ENCODE data around the gene PHTF2.
"Not testable (repeated sequence)": the region's sequence is repeated elsewhere in the genome, so short reads cannot be mapped to it uniquely, and the experiment has no call there.

Gene PHTF2

GRCh38 chr7:77985974-77986339, 187.4 kb downstream of the PHTF2 start:
- TF ChIP-seq CTCF (IDR thresholded peaks at IDR 0.05; ENCODE audit: low read depth, low read length): no peak
- DNase-seq (ENCODE audit: extremely low read depth, low read depth): no peak

DNA sequence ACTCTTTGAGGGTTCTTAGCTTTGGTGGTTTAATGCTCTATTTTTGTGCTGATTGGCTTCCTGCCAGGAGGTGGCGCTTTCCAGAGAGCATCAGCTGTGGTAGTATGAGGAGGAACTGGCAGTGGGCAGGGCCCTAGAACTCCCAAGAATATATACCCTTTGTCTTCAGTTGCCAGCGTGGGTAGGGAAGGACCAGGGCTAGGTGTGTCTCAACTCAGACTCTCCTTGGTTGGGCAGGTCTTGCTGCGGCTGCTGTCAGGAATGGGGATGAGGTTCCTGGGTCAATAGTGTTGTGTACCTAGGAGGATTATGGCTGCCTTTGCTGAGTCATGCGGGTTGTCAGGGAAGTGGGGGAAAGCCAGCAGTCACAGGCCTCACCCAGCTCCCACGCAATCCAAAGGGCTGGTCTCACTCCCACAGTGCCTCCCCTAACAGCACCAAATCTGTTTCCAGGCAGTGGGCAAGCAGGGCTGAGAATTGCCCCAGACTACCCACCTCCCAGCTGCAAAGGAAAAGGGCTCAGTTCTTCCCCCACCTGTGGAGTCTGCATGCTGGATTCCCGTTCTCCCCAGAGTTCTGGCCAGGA, 191.5 kb downstream of the PHTF2 start:
- DNase-seq (ENCODE audit: extremely low read depth, low read depth): no peak
- no peak for TF ChIP-seq CTCF (IDR thresholded peaks at IDR 0.05; ENCODE audit: low read depth, low read length)

DNA sequence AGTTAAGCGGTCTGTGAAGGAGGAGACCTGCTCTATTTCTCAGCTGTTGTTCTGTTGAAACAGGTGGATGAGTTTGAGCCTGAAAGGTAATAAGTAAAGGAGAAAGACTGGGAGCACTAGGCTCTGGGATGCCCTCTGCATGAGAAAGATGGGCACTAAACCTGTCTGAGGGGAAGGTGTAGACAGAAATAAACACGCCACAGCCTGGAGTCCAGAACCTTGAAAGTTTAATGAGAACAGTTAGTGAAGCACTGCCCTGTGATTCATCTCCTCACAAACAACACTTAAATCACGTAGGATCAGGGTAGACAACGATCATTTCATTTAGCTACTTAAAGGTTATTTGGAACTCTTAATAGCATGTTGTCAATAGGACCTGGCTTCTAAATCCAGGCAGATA, 193.1 kb downstream of the PHTF2 start:
- no peak for TF ChIP-seq CTCF (IDR thresholded peaks at IDR 0.05; ENCODE audit: low read depth, low read length)
- no peak for DNase-seq (ENCODE audit: extremely low read depth, low read depth)

DNA sequence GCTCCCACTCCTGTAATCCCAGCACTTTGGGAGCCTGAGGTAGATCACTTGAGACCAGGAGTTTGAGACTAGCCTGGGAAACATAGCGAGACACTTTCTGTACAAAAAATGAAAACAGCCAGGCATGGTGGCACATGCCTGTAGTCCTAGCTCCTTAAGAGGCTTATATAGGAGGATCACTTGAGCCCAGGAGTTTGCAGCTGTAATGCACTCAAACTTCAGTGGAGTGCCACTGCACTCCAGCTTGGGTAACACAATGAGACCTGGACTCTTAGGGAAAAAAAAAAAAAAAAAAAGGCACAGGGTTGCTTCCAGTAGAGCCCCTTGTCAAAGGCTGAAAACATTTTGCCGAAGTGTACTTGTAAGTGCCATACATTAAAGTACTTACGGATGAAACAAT, 195.3 kb downstream of the PHTF2 start:
- no peak for TF ChIP-seq CTCF (IDR thresholded peaks at IDR 0.05; ENCODE audit: low read depth, low read length)
- DNase-seq (ENCODE audit: extremely low read depth, low read depth): no peak

DNA sequence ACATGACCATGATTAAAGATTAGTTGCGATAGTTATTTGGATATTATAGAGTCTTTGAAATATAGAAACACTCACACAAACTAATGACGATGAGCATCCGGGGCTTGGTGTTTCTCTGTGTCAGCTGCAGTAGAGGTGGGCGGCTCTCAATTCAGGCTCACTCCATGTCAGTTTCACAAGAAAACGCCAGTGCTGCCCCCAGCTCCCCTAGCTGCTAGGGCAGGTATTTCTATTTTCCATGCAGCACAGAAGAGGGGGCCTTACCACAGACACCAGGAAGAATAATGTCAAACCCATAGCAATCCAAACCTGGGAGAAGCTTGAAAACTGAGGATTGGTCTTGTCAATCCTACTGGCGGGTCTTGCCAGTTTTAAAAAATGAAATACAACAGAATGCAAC, 197.1 kb downstream of the PHTF2 start:
- no peak; the same call in 1 of the 2 replicates for TF ChIP-seq CTCF (IDR thresholded peaks at IDR 0.05; ENCODE audit: low read depth, low read length)
- no peak for DNase-seq (ENCODE audit: extremely low read depth, low read depth)

- DNase-seq (ENCODE audit: extremely low read depth, low read depth): not testable (repeated sequence)
Observed at GRCh38 chr7:77999168-77999567, 200.6 kb downstream of the PHTF2 start.

DNA sequence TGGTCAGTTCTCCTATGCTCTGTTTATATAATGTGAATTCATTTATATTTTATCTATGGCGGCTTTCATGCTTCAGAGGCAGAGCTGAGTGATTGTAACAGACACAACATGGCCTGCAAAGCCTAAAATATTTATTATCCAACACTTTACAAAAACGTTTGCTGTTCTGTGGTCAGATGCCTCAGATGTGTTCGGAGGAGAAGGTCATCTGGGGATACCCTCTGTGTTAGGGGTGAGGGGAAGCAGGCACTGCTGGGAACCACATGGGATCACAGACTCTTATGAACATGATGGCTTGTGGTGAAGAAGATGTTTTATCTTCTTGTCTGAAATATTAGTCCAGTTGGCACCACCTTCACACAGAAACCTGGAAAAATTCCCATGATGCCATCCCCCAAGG, 203.4 kb downstream of the PHTF2 start:
- DNase-seq (ENCODE audit: extremely low read depth, low read depth): no peak
- no peak for TF ChIP-seq CTCF (IDR thresholded peaks at IDR 0.05; ENCODE audit: low read depth, low read length)

DNA sequence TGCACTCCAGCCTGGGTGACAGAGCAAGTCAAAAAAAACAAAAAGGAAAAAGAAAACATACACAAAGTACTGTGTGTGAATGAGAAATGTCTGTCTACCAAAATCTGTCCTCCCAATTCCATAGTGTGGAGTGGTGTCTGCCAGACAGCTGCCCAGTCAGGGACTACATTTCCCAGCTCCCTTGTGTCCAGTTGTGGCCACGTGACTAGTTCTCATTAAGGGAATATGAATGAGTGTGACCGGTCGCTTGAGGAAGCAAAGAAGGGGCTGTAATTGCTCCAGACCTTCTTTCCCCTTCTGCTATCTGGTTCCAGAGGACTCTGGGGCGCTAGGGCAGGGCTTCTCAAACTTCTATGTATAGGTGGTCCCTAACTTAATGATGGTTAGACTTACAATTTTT, 204.1 kb downstream of the PHTF2 start:
- no peak for TF ChIP-seq CTCF (IDR thresholded peaks at IDR 0.05; ENCODE audit: low read depth, low read length)
- no peak for DNase-seq (ENCODE audit: extremely low read depth, low read depth)

All from AG09319 (cell line).